ENCODE measurements around the gene AHNAK2.
"Not testable (repeated sequence)": the region's sequence is repeated elsewhere in the genome, so short reads cannot be mapped to it uniquely, and the experiment has no call there.

AHNAK2 gene

DNA sequence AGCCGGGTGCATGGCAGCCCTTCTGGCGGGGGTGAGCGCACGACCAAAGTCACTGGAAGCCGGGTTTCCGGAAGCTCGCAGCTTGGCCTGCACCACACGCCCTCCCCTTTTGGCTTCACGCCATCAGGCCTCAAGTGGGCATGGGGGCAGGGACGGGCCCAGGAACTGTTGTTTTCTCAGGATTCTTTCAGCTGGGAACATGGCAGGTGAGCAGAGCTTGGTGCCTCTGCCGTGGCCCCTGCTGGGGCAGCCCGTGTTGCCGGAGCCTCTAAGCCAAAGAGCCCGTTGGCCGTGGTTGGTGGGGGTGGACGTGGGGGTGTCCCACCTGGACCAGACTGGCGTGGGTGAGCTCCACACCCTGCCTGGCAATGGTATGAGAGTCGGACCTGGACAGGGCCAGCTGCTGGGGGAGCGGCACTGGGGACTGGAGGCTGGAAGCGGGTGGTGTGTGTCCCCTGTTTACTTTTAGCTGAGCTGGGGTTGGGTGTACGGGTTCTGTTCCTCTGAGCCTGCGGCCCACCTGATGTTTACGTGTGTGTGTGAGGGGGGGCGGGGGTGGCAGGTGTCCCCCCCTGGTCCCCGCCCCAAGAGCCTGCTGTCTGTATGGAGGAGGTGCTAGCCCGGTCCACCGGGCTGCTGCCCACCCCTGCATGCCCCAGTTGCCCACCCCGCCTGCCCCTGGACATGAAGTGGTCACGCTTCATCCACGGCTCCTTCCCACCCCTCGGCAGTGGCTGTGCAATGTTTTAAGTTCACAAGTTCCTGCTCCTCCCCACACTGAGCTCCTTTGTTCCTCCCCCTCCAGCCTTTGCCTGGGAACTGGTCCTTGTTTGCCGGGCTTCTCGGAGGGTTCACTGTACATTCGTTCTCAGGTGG, 82.2 kb downstream of the AHNAK2 start:
- no peaks in the 10 kb centered on the region for H3K27me3 ChIP-seq (ENCODE audit: control insufficient read depth in 1 of 2, insufficient read depth in 2 of 2, low read length in 2 of 2)
- H3K4me3 ChIP-seq (ENCODE audit: low read depth in 1 of 2, low read length in 2 of 2) = no peak overlapping the region
- peaks cover 0 to 8% of the 10 kb centered on the region in 2 donors for H3K36me3 ChIP-seq (ENCODE audit: control insufficient read depth in 1 of 2, insufficient read depth in 2 of 2, low read length in 2 of 2)
- H3K9me3 ChIP-seq (ENCODE audit: control insufficient read depth in 1 of 2, low read length in 2 of 2) = no peaks in the 10 kb centered on the region
- H3K27ac ChIP-seq (ENCODE audit: low read depth, low read length) = no peak overlapping the region
- H3K4me1 ChIP-seq (ENCODE audit: control insufficient read depth in 1 of 2, insufficient read depth in 2 of 2, low read length in 2 of 2) = peaks cover 19 to 33% of the 10 kb centered on the region in 2 donors
- no peak overlapping the region for H3K9ac ChIP-seq (ENCODE audit: low read depth in 1 of 2, low read length in 2 of 2)

GRCh38 chr14:104895207-104895785, 82.9 kb downstream of the AHNAK2 start:
- Histone ChIP-seq H3K27ac (ENCODE audit: low read depth, low read length) (no peak overlapping the region), H3K4me1 (ENCODE audit: control insufficient read depth in 1 of 2, insufficient read depth in 2 of 2, low read length in 2 of 2) (peaks cover 19 to 33% of the 10 kb centered on the region in 2 donors), H3K4me3 (ENCODE audit: low read depth in 1 of 2, low read length in 2 of 2) (no peak overlapping the region), H3K27me3 (ENCODE audit: control insufficient read depth in 1 of 2, insufficient read depth in 2 of 2, low read length in 2 of 2) (no peaks in the 10 kb centered on the region), H3K36me3 (ENCODE audit: control insufficient read depth in 1 of 2, insufficient read depth in 2 of 2, low read length in 2 of 2) (peaks cover 0 to 8% of the 10 kb centered on the region in 2 donors), H3K9me3 (ENCODE audit: control insufficient read depth in 1 of 2, low read length in 2 of 2) (no peaks in the 10 kb centered on the region), H3K9ac (ENCODE audit: low read depth in 1 of 2, low read length in 2 of 2) (no peak overlapping the region)

GRCh38 chr14:104894331-104895206, 83.6 kb downstream of the AHNAK2 start:
- H3K9me3 ChIP-seq (ENCODE audit: control insufficient read depth in 1 of 2, low read length in 2 of 2) = no peaks in the 10 kb centered on the region
- no peak overlapping the region for H3K27ac ChIP-seq (ENCODE audit: low read depth, low read length)
- no peak overlapping the region for H3K9ac ChIP-seq (ENCODE audit: low read depth in 1 of 2, low read length in 2 of 2)
- no peaks in the 10 kb centered on the region for H3K27me3 ChIP-seq (ENCODE audit: control insufficient read depth in 1 of 2, insufficient read depth in 2 of 2, low read length in 2 of 2)
- H3K4me1 ChIP-seq (ENCODE audit: control insufficient read depth in 1 of 2, insufficient read depth in 2 of 2, low read length in 2 of 2) = peaks cover 19 to 33% of the 10 kb centered on the region in 2 donors
- H3K36me3 ChIP-seq (ENCODE audit: control insufficient read depth in 1 of 2, insufficient read depth in 2 of 2, low read length in 2 of 2) = peaks cover 0 to 8% of the 10 kb centered on the region in 2 donors
- no peak overlapping the region for H3K4me3 ChIP-seq (ENCODE audit: low read depth in 1 of 2, low read length in 2 of 2)

DNA sequence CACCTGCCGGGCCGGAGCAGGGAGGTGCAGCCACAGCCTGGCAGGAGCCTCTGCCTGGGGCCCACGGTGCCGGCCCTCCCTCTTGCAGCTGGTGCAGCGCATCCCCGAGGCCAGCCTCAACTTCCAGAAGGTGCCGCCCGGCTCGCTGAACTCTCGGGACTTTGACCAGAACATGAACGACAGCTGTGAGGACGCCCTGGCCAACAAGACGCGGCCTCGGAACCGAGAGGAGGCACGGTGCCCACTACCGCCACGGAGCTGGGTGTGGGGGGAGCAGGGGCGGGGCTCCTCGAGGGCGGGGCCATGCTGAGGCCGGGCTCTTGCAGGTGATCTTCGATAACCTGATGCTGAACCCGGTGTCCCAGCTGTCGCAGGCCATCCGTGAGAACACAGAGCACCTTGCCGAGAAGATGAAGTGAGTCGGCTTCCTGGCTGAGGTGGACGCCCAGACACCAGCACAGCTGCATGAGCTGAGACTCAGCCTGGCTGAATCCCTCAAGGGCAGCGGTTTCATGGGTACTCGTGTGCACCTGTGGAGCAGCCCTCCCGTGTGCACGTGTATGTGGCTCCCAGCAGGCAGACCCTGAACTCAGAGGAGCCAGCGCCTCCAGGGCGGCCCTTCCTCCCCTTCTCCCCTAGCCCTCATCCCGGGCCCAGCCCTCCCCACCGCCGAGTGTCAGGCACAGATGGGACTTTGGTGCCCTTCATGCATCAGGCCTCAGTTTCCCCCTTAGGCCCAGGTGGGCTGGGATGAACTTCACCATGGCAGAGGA, 84.6 kb downstream of the AHNAK2 start:
- Histone ChIP-seq H3K9me3 (ENCODE audit: control insufficient read depth in 1 of 2, low read length in 2 of 2) (no peaks in the 10 kb centered on the region), H3K4me1 (ENCODE audit: control insufficient read depth in 1 of 2, insufficient read depth in 2 of 2, low read length in 2 of 2) (peaks cover 19 to 33% of the 10 kb centered on the region in 2 donors), H3K9ac (ENCODE audit: low read depth in 1 of 2, low read length in 2 of 2) (no peak overlapping the region), H3K27ac (ENCODE audit: low read depth, low read length) (no peak overlapping the region), H3K4me3 (ENCODE audit: low read depth in 1 of 2, low read length in 2 of 2) (no peak overlapping the region), H3K27me3 (ENCODE audit: control insufficient read depth in 1 of 2, insufficient read depth in 2 of 2, low read length in 2 of 2) (no peaks in the 10 kb centered on the region), H3K36me3 (ENCODE audit: control insufficient read depth in 1 of 2, insufficient read depth in 2 of 2, low read length in 2 of 2) (peaks cover 0 to 9% of the 10 kb centered on the region in 2 donors)

DNA sequence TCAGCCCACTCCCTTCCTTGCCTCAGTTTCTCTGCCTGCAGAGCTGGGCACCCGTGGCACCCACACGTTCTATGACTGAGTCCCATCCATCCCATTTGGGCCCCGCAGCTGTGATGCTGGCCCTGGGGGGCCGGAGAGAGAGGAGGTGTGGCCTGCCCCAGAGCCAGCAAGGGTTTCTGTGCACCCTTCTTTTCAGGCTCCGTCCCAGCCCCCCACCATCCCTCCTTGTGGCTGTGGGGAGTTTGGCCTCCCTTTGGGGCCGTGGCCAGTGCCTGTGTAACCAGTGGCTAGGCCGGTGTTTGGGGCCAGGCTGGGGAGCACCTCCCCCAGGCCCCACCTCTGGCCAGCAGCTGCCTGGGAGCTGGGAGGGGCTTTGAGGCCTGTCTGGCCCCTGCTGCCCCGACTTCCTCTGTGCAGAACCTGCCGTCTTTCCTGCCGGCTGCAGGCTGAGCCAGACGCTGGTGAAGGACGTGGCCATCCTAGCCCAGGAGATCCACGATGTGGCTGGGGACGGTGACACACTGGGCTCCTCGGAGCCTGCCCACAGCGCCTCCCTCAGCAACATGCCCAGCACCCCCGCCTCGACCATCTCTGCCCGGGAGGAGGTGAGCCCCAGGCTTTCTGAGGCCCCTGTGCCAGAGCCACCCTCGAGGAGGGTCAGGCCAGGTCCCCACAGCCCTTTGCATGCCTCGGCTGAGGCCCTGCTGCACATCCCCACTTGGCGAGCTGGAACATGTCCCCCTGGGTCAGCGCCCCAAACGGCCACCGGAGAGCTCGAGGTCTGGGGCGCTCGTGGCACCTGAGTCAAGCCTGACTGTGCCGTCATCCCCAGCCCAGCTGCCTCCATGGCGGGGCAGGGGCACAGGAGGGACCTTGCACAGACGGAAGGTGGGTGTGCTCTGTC, 85.4 kb downstream of the AHNAK2 start:
- H3K9me3 ChIP-seq (ENCODE audit: control insufficient read depth in 1 of 2, low read length in 2 of 2) = no peaks in the 10 kb centered on the region
- H3K27ac ChIP-seq (ENCODE audit: low read depth, low read length) = no peak overlapping the region
- no peak overlapping the region for H3K4me3 ChIP-seq (ENCODE audit: low read depth in 1 of 2, low read length in 2 of 2)
- H3K9ac ChIP-seq (ENCODE audit: low read depth in 1 of 2, low read length in 2 of 2) = no peak overlapping the region
- H3K36me3 ChIP-seq (ENCODE audit: control insufficient read depth in 1 of 2, insufficient read depth in 2 of 2, low read length in 2 of 2) = peaks cover 0 to 16% of the 10 kb centered on the region in 2 donors
- peaks cover 19 to 33% of the 10 kb centered on the region in 2 donors for H3K4me1 ChIP-seq (ENCODE audit: control insufficient read depth in 1 of 2, insufficient read depth in 2 of 2, low read length in 2 of 2)
- H3K27me3 ChIP-seq (ENCODE audit: control insufficient read depth in 1 of 2, insufficient read depth in 2 of 2, low read length in 2 of 2) = no peaks in the 10 kb centered on the region

DNA sequence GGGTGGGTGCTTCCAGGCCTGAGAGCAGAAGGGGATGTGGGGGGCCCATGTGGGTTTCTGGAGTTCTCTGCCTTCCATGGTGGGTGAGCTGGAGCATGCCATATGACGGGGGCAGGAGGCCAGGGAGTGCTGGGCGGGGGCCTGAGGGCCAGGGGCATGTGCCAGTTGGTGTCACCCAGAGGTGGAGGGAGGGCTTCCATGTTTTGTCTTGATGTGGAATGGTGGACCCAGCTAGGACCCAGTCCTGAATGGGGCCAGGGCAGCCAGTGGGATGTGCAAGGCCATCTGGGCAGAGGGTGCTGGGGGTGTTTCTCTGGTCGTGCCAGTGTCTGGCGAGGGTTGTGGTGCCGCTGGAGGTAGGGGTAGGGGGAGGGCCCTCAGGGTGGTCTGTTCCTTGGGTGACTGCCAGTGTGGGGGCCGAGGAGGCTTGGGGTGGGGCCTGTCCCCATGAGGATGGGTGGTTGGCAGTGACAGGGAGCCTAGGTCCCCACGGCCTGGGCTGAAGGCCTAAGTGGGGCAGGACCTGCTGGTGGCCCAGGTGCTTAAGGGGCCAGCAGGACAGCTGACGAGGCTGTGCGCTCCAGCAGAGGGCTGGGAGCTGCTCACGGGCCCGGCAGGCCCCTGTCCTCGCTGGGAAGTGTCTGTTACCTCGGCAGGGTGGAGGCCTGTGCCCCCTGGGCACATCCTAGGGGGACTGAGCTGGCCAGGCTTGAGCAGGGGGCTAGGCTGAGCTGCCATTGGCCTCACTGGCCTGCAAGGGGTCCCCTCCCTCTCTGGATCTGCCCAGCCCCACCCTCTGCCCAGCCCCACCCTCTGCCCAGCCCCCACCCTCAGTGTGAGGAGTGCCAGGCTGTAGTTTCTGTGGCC, 86.3 kb downstream of the AHNAK2 start:
- H3K9ac ChIP-seq (ENCODE audit: low read depth in 1 of 2, low read length in 2 of 2) = no peak overlapping the region
- no peaks in the 10 kb centered on the region for H3K9me3 ChIP-seq (ENCODE audit: control insufficient read depth in 1 of 2, low read length in 2 of 2)
- peaks cover 19 to 33% of the 10 kb centered on the region in 2 donors for H3K4me1 ChIP-seq (ENCODE audit: control insufficient read depth in 1 of 2, insufficient read depth in 2 of 2, low read length in 2 of 2)
- H3K4me3 ChIP-seq (ENCODE audit: low read depth in 1 of 2, low read length in 2 of 2) = no peak overlapping the region
- H3K27ac ChIP-seq (ENCODE audit: low read depth, low read length) = no peak overlapping the region
- peaks cover 0 to 21% of the 10 kb centered on the region in 2 donors for H3K36me3 ChIP-seq (ENCODE audit: control insufficient read depth in 1 of 2, insufficient read depth in 2 of 2, low read length in 2 of 2)
- H3K27me3 ChIP-seq (ENCODE audit: control insufficient read depth in 1 of 2, insufficient read depth in 2 of 2, low read length in 2 of 2) = no peaks in the 10 kb centered on the region

GRCh38 chr14:104891121-104891551, 87.0 kb downstream of the AHNAK2 start:
- Histone ChIP-seq H3K27me3 (ENCODE audit: control insufficient read depth in 1 of 2, insufficient read depth in 2 of 2, low read length in 2 of 2) (no peaks in the 10 kb centered on the region), H3K4me1 (ENCODE audit: control insufficient read depth in 1 of 2, insufficient read depth in 2 of 2, low read length in 2 of 2) (peaks cover 19 to 32% of the 10 kb centered on the region in 2 donors), H3K36me3 (ENCODE audit: control insufficient read depth in 1 of 2, insufficient read depth in 2 of 2, low read length in 2 of 2) (peaks cover 0 to 25% of the 10 kb centered on the region in 2 donors), H3K9me3 (ENCODE audit: control insufficient read depth in 1 of 2, low read length in 2 of 2) (no peaks in the 10 kb centered on the region), H3K9ac (ENCODE audit: low read depth in 1 of 2, low read length in 2 of 2) (no peak overlapping the region), H3K27ac (ENCODE audit: low read depth, low read length) (no peak overlapping the region), H3K4me3 (ENCODE audit: low read depth in 1 of 2, low read length in 2 of 2) (no peak overlapping the region)

DNA sequence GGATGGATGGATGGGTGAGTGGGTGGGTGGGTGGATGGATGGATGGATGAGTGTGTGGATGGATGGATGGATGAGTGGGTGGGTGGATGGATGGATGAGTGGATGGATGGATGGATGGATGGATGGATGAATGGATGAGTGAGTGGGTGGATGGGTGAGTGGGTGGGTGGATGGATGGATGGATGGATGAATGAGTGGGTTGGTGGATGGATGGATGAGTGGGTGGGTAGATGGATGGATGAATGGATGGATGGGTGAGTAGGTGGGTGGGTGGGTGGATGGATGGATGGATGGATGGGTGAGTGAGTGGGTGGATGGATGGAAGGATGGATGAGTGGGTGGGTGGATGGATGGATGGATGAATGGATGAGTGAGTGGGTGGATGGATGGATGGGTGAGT, 87.9 kb downstream of the AHNAK2 start:
- not testable (repeated sequence) for H3K9me3 ChIP-seq (ENCODE audit: control insufficient read depth in 1 of 2, low read length in 2 of 2)
- H3K36me3 ChIP-seq (ENCODE audit: control insufficient read depth in 1 of 2, insufficient read depth in 2 of 2, low read length in 2 of 2) = peaks cover 0 to 34% of the 10 kb centered on the region in 2 donors

More for the DNA sequence above, 87.9 kb downstream of the AHNAK2 start:
- not testable (repeated sequence) for H3K4me3 ChIP-seq (ENCODE audit: low read depth in 1 of 2, low read length in 2 of 2); H3K27me3 ChIP-seq (ENCODE audit: control insufficient read depth in 1 of 2, insufficient read depth in 2 of 2, low read length in 2 of 2); H3K9ac ChIP-seq (ENCODE audit: low read depth in 1 of 2, low read length in 2 of 2); H3K27ac ChIP-seq (ENCODE audit: low read depth, low read length)
- H3K4me1 ChIP-seq (ENCODE audit: control insufficient read depth in 1 of 2, insufficient read depth in 2 of 2, low read length in 2 of 2) = peaks cover 12 to 23% of the 10 kb centered on the region in 2 donors

Measured in duodenal mucosa (tissue), 2 donors.